ENCODE data around the gene NMRK1.

The NMRK1 gene

DNA sequence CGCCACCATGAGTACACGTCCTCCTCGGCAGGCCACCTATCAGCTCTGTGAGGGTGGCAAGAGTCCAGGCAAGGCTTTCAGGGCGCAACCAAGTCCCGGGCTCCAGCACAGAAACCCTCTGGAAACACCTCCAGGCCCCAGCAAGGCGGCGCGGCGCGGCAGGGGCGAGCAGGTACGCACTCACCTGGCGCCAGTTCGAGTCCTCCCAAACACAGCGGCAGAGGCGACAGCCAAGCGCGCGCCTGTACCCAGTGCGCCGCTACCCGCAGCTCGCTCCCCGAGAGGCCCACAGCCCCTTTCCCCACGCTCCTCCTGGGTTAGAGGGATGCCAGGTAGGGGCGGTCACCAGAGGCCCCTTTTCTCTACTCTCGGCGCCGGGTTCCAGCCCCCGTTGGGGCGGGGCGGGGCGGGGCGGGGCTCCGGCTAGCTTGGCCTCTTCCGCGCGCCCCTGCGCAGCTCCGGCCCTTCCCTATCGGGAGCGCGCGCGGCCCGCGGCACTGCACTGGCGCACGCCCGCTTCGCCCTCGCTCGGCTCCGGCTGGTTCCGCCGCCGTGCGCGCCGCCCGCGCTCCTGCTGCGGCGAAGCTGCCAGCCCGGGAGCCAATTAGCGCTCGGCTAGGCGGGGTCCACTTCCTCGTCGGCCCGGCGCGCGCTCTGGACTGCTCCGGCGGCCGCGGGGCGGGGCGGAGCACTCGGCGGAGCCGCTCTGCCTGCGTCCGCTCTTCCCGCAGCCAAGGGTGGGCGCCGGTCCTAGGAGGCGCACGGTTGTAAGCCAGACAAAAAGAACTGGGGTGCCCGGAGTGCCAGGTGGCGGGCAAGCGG lies at the start of gene NMRK1, which contains the start of gene OSTF1:
Gene NMRK1 (minus strand): TSS at position 332 of the 822 bp plus-strand sequence. CDS start 5,040 bp downstream, outside the sequence.
Gene OSTF1 (plus strand): TSS at position 691 of the 822 bp plus-strand sequence. CDS start 179 bp downstream, outside the sequence.
- in situ Hi-C loops (cut with HindIII; ENCODE audit: low sequenced_read_pairs), result no loop called here

- in situ Hi-C loops (cut with HindIII; ENCODE audit: low sequenced_read_pairs), result no loop called here
Measured at GRCh38 chr9:75134495-75134894, 46.5 kb upstream of the NMRK1 start.

DNA sequence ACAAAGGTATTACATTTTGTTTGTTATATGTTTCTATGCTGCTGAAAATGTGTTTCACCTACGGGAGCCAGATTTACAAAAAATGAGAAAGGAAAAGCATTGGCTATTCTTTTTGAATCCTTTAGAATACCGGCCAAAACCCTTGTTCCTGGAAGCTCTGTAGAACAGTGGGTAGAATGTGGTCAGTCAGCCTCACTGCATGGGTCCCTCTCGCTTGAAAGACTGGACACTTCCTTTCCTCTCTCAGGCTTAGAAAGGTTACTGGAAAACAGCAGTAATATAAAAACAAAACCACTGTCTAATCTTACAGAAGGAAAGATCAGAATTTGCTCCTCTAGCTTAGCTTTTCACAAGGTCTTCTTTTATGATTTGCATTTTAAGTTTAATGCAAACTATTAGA lies 45.4 kb upstream of the NMRK1 start:
- in situ Hi-C loops (cut with HindIII; ENCODE audit: low sequenced_read_pairs), result no loop called here

GRCh38 chr9:75132244-75132643 lies 44.3 kb upstream of the NMRK1 start:
- in situ Hi-C loops (cut with HindIII; ENCODE audit: low sequenced_read_pairs), result no loop called here

GRCh38 chr9:75131700-75132099 lies 43.7 kb upstream of the NMRK1 start:
- in situ Hi-C loops (cut with HindIII; ENCODE audit: low sequenced_read_pairs), result no loop called here

DNA sequence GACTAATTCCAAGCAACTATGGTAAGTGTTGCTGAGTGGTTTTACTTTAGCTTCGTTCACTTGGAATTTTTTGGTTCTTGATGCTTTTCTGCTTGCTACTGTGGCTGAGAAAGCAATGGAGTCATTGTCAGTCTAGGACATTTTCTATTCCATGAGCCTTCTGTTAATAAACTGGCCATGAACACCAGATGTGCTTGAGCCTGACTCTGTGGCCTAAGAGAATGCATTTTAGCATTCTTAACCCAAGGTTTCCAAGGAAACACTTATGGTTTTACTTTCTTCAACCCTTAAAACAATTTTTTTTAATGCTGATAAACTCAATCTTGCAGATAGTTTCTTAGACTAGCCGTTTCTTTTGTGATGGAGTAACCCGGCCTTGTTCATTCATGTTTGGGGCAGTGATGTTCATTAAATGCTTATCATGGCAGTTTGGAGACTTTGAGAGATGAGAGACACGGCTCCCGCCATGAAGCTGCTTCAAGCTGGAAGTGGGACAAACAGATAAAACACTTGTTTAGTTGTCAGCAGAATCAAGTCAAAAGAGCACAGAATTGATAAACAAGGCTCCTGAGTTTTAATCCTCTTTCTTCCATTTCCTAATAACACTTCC lies 42.8 kb upstream of the NMRK1 start:
- in situ Hi-C loops (cut with HindIII; ENCODE audit: low sequenced_read_pairs), result no loop called here

GRCh38 chr9:75130172-75130571 lies 42.2 kb upstream of the NMRK1 start:
- in situ Hi-C loops (cut with HindIII; ENCODE audit: low sequenced_read_pairs), result no loop called here

- in situ Hi-C loops (cut with HindIII; ENCODE audit: low sequenced_read_pairs), result no loop called here
Measured at GRCh38 chr9:75128535-75128934, 40.6 kb upstream of the NMRK1 start.

DNA sequence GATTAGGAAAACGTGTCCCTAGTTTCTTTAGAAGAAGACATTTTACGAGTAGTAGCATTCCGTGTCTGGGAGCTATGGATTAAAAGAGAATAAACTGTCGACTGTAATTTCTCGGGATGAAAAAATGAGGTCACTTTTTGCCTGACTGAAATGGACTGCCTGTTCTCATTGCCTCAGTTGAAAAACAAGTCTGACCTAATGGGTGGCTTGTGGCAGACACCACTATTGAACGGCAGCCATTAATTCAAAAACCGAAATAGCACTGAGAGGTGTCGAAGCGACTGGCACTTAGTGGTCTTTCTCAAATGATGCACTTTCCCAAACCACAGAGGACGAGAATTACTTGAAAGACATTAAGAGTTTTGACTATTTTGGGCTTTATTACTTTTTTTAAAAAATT lies 35.7 kb upstream of the NMRK1 start:
- in situ Hi-C loops (cut with HindIII; ENCODE audit: low sequenced_read_pairs), result no loop called here

DNA sequence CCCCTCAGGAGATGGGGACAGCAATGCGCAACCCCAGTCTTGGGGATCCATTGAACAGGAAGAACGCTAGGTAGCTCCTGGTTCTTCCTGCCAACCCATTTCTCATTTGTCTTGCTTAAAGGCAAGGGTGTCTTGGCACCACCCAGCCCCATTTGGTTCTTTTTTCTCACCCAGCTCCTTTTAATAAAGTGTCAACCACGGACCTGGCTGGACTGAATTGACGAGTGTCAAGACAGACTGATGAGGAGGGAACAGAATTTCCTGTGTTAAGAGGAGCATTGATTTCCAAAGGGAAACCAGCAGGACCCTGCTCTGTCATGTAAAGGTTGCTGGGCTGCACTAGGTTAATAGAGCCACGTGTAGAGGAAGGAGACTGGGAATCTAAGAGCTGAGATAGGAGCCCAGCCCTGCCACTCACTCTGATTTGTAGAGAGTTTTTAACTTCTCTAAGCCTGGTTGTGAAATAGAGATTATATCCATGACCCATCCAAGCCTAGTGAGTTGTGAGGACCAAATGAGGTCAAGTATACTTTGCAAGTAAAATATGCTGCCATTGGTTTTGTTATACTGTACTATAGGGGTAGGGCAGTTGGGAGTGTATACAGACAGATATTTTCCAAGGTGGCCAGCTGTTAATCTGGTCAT lies 34.1 kb upstream of the NMRK1 start:
- in situ Hi-C loops (cut with HindIII; ENCODE audit: low sequenced_read_pairs), result no loop called here

DNA sequence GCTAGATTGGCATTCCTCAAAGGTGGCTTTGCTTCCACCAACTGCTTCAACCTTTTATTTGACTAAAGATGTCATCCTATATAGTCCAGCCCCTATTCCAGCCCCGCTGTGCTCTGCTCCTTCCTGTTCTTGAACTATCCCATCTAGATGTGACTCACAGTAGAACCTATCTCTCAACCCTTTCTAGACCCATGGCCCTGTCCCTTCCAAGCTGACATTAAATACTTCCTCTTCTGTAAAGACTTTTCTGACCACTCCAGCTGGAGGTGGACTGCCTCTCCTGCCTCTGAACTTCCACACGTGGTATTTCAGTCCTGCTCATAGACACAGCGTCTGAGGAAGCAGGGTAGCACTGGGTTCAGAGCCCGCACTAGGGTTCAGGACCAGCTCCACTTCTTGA lies 32.7 kb upstream of the NMRK1 start:
- in situ Hi-C loops (cut with HindIII; ENCODE audit: low sequenced_read_pairs), result no loop called here

DNA sequence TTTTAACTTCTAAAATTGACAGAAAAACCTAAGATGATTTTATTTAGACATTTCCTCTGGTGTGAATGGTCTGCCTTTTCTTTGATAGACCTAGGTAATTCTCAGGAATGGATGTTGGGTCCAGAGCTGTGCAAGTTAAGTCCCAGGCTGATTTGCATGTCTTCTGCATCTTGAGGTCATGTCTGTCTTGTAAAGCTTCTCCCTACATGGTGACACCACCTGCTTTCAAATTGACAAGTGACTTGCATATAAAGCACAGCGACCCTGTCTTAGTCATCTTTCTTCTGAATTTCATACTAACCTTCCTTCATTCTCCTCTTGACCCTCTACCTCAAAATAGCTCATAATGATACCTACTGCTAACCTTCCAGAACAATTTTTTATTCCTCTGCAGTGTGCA lies 29.6 kb upstream of the NMRK1 start:
- in situ Hi-C loops (cut with HindIII; ENCODE audit: low sequenced_read_pairs), result no loop called here

- in situ Hi-C loops (cut with HindIII; ENCODE audit: low sequenced_read_pairs), result no loop called here
Measured at GRCh38 chr9:75116306-75116705, 28.4 kb upstream of the NMRK1 start.

GRCh38 chr9:75112789-75113188 lies 24.8 kb upstream of the NMRK1 start:
- in situ Hi-C loops (cut with HindIII; ENCODE audit: low sequenced_read_pairs), result no loop called here

DNA sequence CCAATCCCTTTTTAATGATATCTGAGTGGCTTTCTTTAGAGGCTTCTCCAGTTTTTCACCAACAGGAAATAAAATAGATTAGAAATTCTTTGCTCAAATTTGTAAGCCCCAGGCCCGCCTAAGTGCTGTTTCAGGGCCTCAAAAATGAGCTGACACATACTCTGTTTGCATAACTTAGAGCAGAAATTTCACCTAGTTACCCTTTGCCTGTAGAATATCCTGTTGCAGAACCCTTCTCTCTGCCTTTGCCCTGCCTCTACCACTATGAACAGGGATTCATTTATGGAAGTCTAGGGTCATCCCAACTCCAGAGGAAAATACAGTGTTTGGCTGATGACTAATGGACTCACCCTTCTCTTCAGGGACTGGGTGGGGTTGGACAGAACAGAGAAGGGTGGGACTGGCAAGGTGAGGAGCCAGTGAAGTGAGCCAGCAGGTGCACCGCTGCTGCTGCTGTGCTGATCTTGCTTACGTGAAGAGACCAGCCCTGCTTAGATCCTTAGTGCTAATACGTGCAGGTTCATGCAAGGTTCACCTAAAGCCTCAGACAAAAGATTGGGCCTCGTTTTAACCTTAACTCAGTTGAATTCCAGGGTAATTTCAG lies 23.2 kb upstream of the NMRK1 start:
- in situ Hi-C loops (cut with HindIII; ENCODE audit: low sequenced_read_pairs), result no loop called here

DNA sequence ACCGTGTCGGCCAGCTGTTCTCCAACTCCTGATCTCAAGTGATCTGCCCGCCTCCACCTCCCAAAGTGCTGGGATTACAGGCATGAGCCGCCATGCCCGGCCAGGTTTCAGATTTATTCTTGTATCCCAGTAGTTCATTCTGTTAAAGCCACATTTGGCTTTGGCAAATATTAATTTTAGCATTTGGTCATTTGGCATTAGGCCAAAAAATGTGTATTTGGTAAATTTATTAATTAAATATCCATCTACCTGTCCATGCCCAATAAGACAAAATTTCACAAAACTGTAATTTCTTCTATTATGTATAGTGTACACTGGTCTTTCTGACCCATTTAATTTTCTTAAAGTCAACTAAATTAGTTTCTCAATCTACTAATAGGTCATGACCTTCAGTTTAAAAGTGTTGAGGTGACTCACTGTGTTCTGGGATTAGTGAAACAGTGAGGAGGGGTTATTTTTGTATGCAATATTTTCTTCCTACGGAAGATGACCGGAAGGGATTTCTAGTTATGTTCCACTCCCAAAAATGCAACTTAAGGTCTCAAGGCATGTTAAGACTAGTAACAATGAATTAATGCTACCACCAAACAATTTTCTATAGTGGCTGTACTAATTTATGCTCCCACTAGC lies 21.4 kb upstream of the NMRK1 start:
- in situ Hi-C loops (cut with HindIII; ENCODE audit: low sequenced_read_pairs), result no loop called here

DNA sequence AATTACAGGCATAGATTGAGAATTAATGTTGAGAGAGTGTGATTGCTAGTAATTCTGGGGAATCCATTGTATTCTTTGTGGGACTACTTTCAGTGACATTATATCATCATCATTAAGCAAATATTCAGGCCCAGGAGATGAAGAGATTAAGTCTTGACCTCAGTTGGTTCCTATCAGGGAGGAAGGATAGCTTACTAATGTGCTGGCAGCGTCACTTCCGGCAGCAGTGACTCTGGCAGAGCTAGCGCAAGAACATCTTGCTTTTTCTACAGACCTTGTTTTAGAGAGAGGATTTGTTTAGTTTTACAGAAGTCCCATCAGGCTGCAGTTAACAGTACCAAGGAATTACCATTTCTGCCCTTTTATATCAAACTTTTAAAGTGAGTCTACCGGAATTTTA lies 20.6 kb upstream of the NMRK1 start:
- in situ Hi-C loops (cut with HindIII; ENCODE audit: low sequenced_read_pairs), result no loop called here

- in situ Hi-C loops (cut with HindIII; ENCODE audit: low sequenced_read_pairs), result no loop called here
Measured at GRCh38 chr9:75106857-75107256, 18.9 kb upstream of the NMRK1 start.

- in situ Hi-C loops (cut with HindIII; ENCODE audit: low sequenced_read_pairs), result no loop called here
Measured at GRCh38 chr9:75105841-75106240, 17.9 kb upstream of the NMRK1 start.

GRCh38 chr9:75105019-75105540 lies 17.1 kb upstream of the NMRK1 start:
- in situ Hi-C loops (cut with HindIII; ENCODE audit: low sequenced_read_pairs), result no loop called here

- in situ Hi-C loops (cut with HindIII; ENCODE audit: low sequenced_read_pairs), result no loop called here
Measured at GRCh38 chr9:75104607-75105006, 16.7 kb upstream of the NMRK1 start.
